ENCODE data around the gene SOCS6. TPM values are rescaled to one million over a fixed set of nuclear protein-coding genes. Genes with fewer than 3 reads are reported as not detected.

SOCS6 gene
- total RNA-seq, 1 experiment from 2014 or later, result 53.4 TPM

- no peaks in the 10 kb centered on the region for H3K9me2 ChIP-seq (ENCODE audit: insufficient read depth)
- ATAC-seq (no peak), DNase-seq (ENCODE audit: low read depth, low spot score) (no peak)
- no peaks in the 10 kb centered on the region for H3K79me2 ChIP-seq (ENCODE audit: insufficient read depth, low read length)
- H3K9ac ChIP-seq (ENCODE audit: low read length), result peak overlapping the region; percentile 57
- peaks cover 82 to 96% of the 10 kb centered on the region in 2 experiments for H3K4me1 ChIP-seq (ENCODE audit: control insufficient read depth in 1 of 2, insufficient read depth in 2 of 2, low read length in 2 of 2)
- BruUV-seq (replicated peaks), result no TSS peak
- no peak overlapping the region for H2AFZ ChIP-seq (ENCODE audit: low read depth, low read length, poor library complexity, severe bottlenecking)
- ChIA-PET RAD21 (ENCODE audit: low non-redundant PET in 1 of 2, low total read pairs in 2 of 2, uncharacterized antibody in 2 of 2, unreplicated experiment in 2 of 2) (no interaction called here), POLR2A (interaction anchor here (2.4 to 4.1 kb wide), 3 partner anchors 10 to 59 kb away, joined by 6 to 24 read pairs (median 16); no protein-coding TSS in a partner anchor), CTCF (interaction anchor here (1.0 to 1.2 kb wide), 2 partner anchors 9 to 167 kb away, joined by 3 read pairs; no protein-coding TSS in a partner anchor)
- H3K9me3 ChIP-seq (ENCODE audit: control insufficient read depth in 1 of 2, insufficient read depth in 1 of 2, low read depth in 1 of 2, low read length in 2 of 2), result no peaks in the 10 kb centered on the region
- peak overlapping the region; percentile 97 for H3K27ac ChIP-seq (ENCODE audit: low read depth, low read length)
- no peaks in the 10 kb centered on the region for H3K36me3 ChIP-seq (ENCODE audit: control insufficient read depth in 1 of 2, insufficient read depth in 2 of 2, low read length in 2 of 2)
- H3K4me3 ChIP-seq (replicated peaks in 1 of 2; ENCODE audit: low read depth in 1 of 2, low read length in 2 of 2), result no peak overlapping the region
- TF ChIP-seq SIN3A (IDR thresholded peaks at IDR 0.05; ENCODE audit: low read depth) (no peak), JUND (IDR thresholded peaks at IDR 0.05) (no peak), SP1 (IDR thresholded peaks at IDR 0.05; ENCODE audit: low read depth) (no peak), MAX (IDR thresholded peaks at IDR 0.05) (no peak), EGR1 (IDR thresholded peaks at IDR 0.05; ENCODE audit: low read depth) (no peak), EZH2phosphoT487 (IDR thresholded peaks at IDR 0.05; ENCODE audit: borderline replicate concordance) (no peak), POLR2AphosphoS5 (IDR thresholded peaks at IDR 0.05; ENCODE audit: low read depth, low read length) (no peak), REST (IDR thresholded peaks at IDR 0.05; ENCODE audit: low read depth) (no peak), EZH2 (IDR thresholded peaks at IDR 0.05) (no peak), YY1 (IDR thresholded peaks at IDR 0.05; ENCODE audit: extremely low read depth, insufficient replicate concordance, low read depth, low read length) (no peak), ELF1 (IDR thresholded peaks at IDR 0.05; ENCODE audit: borderline replicate concordance, low read depth) (no peak), ZNF274 (IDR thresholded peaks at IDR 0.05; ENCODE audit: low read depth, low read length) (no peak), ZFX (IDR thresholded peaks at IDR 0.05) (no peak), CEBPB (IDR thresholded peaks at IDR 0.05; ENCODE audit: low read depth) (no peak), FOSL1 (IDR thresholded peaks at IDR 0.05; ENCODE audit: low read depth) (no peak)
- TF ChIP-seq, protein P1, sequence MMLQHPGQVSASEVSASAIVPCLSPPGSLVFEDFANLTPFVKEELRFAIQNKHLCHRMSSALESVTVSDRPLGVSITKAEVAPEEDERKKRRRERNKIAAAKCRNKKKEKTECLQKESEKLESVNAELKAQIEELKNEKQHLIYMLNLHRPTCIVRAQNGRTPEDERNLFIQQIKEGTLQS (IDR thresholded peaks at IDR 0.05), result no peak
- intact Hi-C loops (cut with micrococcal nuclease), result no loop called here
- H3K27me3 ChIP-seq (ENCODE audit: insufficient read depth, low read length), result no peaks in the 10 kb centered on the region
- peak overlapping the region; percentile 65; the same call in 1 of the 2 replicates for H3K4me2 ChIP-seq (ENCODE audit: low read length)
- H4K20me1 ChIP-seq (ENCODE audit: insufficient read depth), result no peaks in the 10 kb centered on the region
These were observed 73.4 kb downstream of the SOCS6 start for GRCh38 chr18:70362258-70362657.

Data from HCT116 (cell line).